HepG2 (cell line): ENCODE measurements around the gene GAPDH. TPM values are rescaled to one million over a fixed set of nuclear protein-coding genes. Genes with fewer than 3 reads are reported as not detected.
A peak's percentile ranks its signal among the peaks of the same experiment; 100 is the strongest.

ENCODE experiments used
- ATAC-seq: fragments of 200-7000 bp; cut with Tn5 transposase; 3 replicates; pipeline ENCODE4 v1.9.1; 2020; ENCODE audit warnings: mild to moderate bottlenecking, moderate library complexity
- BruUV-seq: library from RNA; stranded (reverse); fragments of 400-500 nt; replicated peaks from 2 replicates; lab custom pipeline; 2021; lab: Mats Ljungman, UMichigan
- CTCF ChIA-PET: fragments of 300-600 bp; formaldehyde crosslinking; extraction: SDS; loops from one replicate; lab custom pipeline; 2021; ENCODE audit warnings: low total read pairs, inconsistent platforms, low intra/inter-chr PET ratio; lab: Yijun Ruan, JAX
- POLR2A ChIA-PET: fragments of 350-600 bp; sonication (Branson Sonifier 250); formaldehyde crosslinking; loops from one replicate; lab custom pipeline; 2020; ENCODE audit warnings: antibody characterized with exemption, inconsistent platforms; lab: Yijun Ruan, JAX
- DNase-seq: peaks from one replicate; pipeline ENCODE4 v3.0.0-alpha.2; 2015; ENCODE audit warnings: low spot score
- FAIRE-seq: peaks from 3 replicates; lab custom pipeline; 2011; peaks lifted over from hg19 to GRCh38; lab: Jason Lieb, UNC
- H2AFZ ChIP-seq: one replicate; pipeline ENCODE4 v1.6.1; 2011; ENCODE audit warnings: low read length, inconsistent platforms
- H3K27ac ChIP-seq: fragments of 300-600 bp; 3 replicates; pipeline ENCODE4 v1.8.0; 2011; ENCODE audit warnings: mixed run types, mild to moderate bottlenecking, mixed read lengths, low read length, inconsistent platforms; ENCODE audit not compliant: insufficient read depth; ENCODE audit errors: extremely low read length
- H3K27me3 ChIP-seq, 2 experiments: fragments of 200-600 bp in 1 of 2; 2 replicates in 1 of 2; 3 replicates in 1 of 2; pipeline versions ENCODE4 v1.6.0 to v1.8.0; 2011; ENCODE audit warnings: low read length in 2 of 2, mild to moderate bottlenecking in 2 of 2, moderate library complexity in 2 of 2, inconsistent platforms in 1 of 2; ENCODE audit not compliant: insufficient read depth in 2 of 2, control insufficient read depth in 1 of 2
- H3K36me3 ChIP-seq, 2 experiments: fragments of 200-600 bp in 1 of 2; replicated peaks in 1 of 2; 2 replicates in 1 of 2; 3 replicates in 1 of 2; pipeline versions ENCODE4 v1.5.1 to v1.8.0; 2011; ENCODE audit warnings: low read length in 2 of 2, inconsistent platforms in 1 of 2; ENCODE audit not compliant: insufficient read depth in 2 of 2, control insufficient read depth in 1 of 2
- H3K4me1 ChIP-seq: 2 replicates; pipeline ENCODE4 v1.5.1; 2012; ENCODE audit warnings: low read length, inconsistent platforms; ENCODE audit not compliant: insufficient read depth
- H3K4me2 ChIP-seq: 2 replicates; pipeline ENCODE4 v1.6.0; 2011; ENCODE audit warnings: low read depth, low read length, inconsistent platforms
- H3K4me3 ChIP-seq, 3 experiments: fragments of 200-600 bp in 1 of 3; sonication (generic), shearing (Covaris generic) in 1 of 3; replicated peaks in 1 of 3; 2 replicates each; pipeline ENCODE4 v1.5.1; 2011 to 2016; ENCODE audit warnings: low read length in 3 of 3, inconsistent platforms in 2 of 3, low read depth in 2 of 3, mild to moderate bottlenecking in 2 of 3, control low read depth in 1 of 3, mixed read lengths in 1 of 3; ENCODE audit not compliant: insufficient read depth in 1 of 3
- H3K79me2 ChIP-seq: one replicate; pipeline ENCODE4 v1.6.1; 2011; ENCODE audit warnings: low read length, inconsistent platforms; ENCODE audit not compliant: insufficient read depth
- H3K9ac ChIP-seq: 2 replicates; pipeline ENCODE4 v1.6.0; 2011; ENCODE audit warnings: mild to moderate bottlenecking, low read depth, low read length, inconsistent platforms; ENCODE audit not compliant: insufficient read depth
- H3K9me3 ChIP-seq: 2 replicates; pipeline ENCODE4 v1.5.1; 2012; ENCODE audit warnings: mild to moderate bottlenecking, low read length
- H4K20me1 ChIP-seq: 2 replicates; pipeline ENCODE4 v1.6.0; 2011; ENCODE audit warnings: inconsistent platforms, mild to moderate bottlenecking, low read length, moderate library complexity; ENCODE audit not compliant: insufficient read depth
- AGO1 ChIP-seq: fragments of 200-400 bp; formaldehyde crosslinking; IDR thresholded peaks from 2 replicates; pipeline ENCODE4 v1.6.1; 2017; ENCODE audit warnings: mild to moderate bottlenecking, low read depth, low read length, moderate library complexity; ENCODE audit not compliant: poor library complexity, severe bottlenecking
- DNMT3B ChIP-seq: conservative IDR thresholded peaks from 2 replicates; pipeline ENCODE4 v1.6.1; 2016; ENCODE audit warnings: missing biosample characterization, control low read depth
- ETV5 ChIP-seq: IDR thresholded peaks from 2 replicates; pipeline ENCODE4 v1.6.1; 2018; ENCODE audit warnings: missing biosample characterization, missing genetic modification reagents, inconsistent platforms, borderline replicate concordance
- NFYB ChIP-seq: sonication (generic); formaldehyde crosslinking; IDR thresholded peaks from 2 replicates; pipeline ENCODE4 v1.4.0; 2020; ENCODE audit warnings: missing genetic modification reagents
- PBX2 ChIP-seq: IDR thresholded peaks from 2 replicates; pipeline ENCODE4 v1.6.1; 2016; ENCODE audit warnings: control low read depth
- PRMT3 ChIP-seq: sonication (generic); formaldehyde crosslinking; IDR thresholded peaks from 2 replicates; pipeline ENCODE4 v1.8.1; 2022; ENCODE audit warnings: low read depth, mild to moderate bottlenecking, moderate library complexity, missing genetic modification reagents, borderline replicate concordance
- RFX1 ChIP-seq: fragments of 450-650 bp; IDR thresholded peaks from 2 replicates; pipeline ENCODE4 v1.6.1; 2017
- TRIM22 ChIP-seq: fragments of 450-650 bp; IDR thresholded peaks from 2 replicates; pipeline ENCODE4 v1.6.1; 2017
- TSC22D2 ChIP-seq: sonication (generic); formaldehyde crosslinking; IDR thresholded peaks from 2 replicates; pipeline ENCODE4 v1.5.1; 2020; ENCODE audit warnings: missing genetic modification reagents, mild to moderate bottlenecking, borderline replicate concordance
- ZFYVE20 ChIP-seq: sonication (generic); formaldehyde crosslinking; IDR thresholded peaks from 2 replicates; pipeline ENCODE4 v1.8.0; 2023; ENCODE audit warnings: low read depth, mild to moderate bottlenecking, moderate library complexity, missing genetic modification reagents, borderline replicate concordance
- ZNF101 ChIP-seq: sonication (generic); formaldehyde crosslinking; IDR thresholded peaks from 2 replicates; pipeline ENCODE4 v1.4.0; 2020; ENCODE audit warnings: mild to moderate bottlenecking, low read depth, missing genetic modification reagents, borderline replicate concordance
- ZNF83 ChIP-seq: sonication (generic); formaldehyde crosslinking; IDR thresholded peaks from 2 replicates; pipeline ENCODE4 v1.4.0; 2020; ENCODE audit warnings: missing genetic modification reagents, mild to moderate bottlenecking, borderline replicate concordance
- ZSCAN12 ChIP-seq: sonication (generic); formaldehyde crosslinking; IDR thresholded peaks from 2 replicates; pipeline ENCODE4 v1.9.0; 2021; ENCODE audit warnings: mild to moderate bottlenecking, missing genetic modification reagents
- WGBS: methylation state at CpG from one replicate; pipeline ENCODE4 v1.1.6; 2017; ENCODE audit warnings: low lambda C conversion rate; 5-methylcytosine and 5-hydroxymethylcytosine counted together
- in situ Hi-C: cut with HindIII; loops from 2 replicates; pipeline ENCODE4 v1.10.0; 2017; ENCODE audit warnings: low pct_unique_long_range_greater_than_20kb; ENCODE audit not compliant: extremely low pct_ligation_motif_present
- intact Hi-C: fragments of 100-400 bp; cut with micrococcal nuclease; formaldehyde crosslinking; loops from one replicate; pipeline ENCODE4 v1.10.0; 2022; ENCODE audit not compliant: unreplicated experiment
- polyA plus RNA-seq, 8 experiments: library from polyadenylated mRNA; depleted of rRNA in 3 of 8; stranded (reverse) in 7 of 8; unstranded in 1 of 8; fragments of >200 nt; fragmentation: Illumina TruSeq in 4 of 8; extraction: Trizol in 4 of 8; gene quantifications; 2 replicates each; pipeline versions ENCODE4 v1.2.1 to v1.2.3, GENCODE V29; 2011 to 2016; ENCODE audit warnings: low read depth in 4 of 8, missing spikeins in 1 of 8, mixed read lengths in 1 of 8; ENCODE audit not compliant: insufficient read depth in 1 of 8
- total RNA-seq, 5 experiments: library from RNA; depleted of rRNA; stranded (reverse); fragments of >200 nt; fragmentation: Illumina TruSeq; extraction: Trizol; gene quantifications; 2 replicates each; pipeline ENCODE4 v1.2.3, GENCODE V29; 2016; ENCODE audit warnings: low read depth in 1 of 5
- TF ChIP-seq, protein P1 (sequence below): sonication (generic); formaldehyde crosslinking; IDR thresholded peaks from 2 replicates; pipeline ENCODE4 v1.4.0; 2020; ENCODE audit warnings: missing genetic modification reagents, borderline replicate concordance
- TF ChIP-seq, protein P2 (sequence below): IDR thresholded peaks from 2 replicates; pipeline ENCODE4 v1.6.1; 2016; ENCODE audit warnings: low read depth, control low read depth
- TF ChIP-seq, protein P3 (sequence below): sonication (generic); formaldehyde crosslinking; IDR thresholded peaks from 2 replicates; pipeline ENCODE4 v1.4.0; 2020; ENCODE audit warnings: low read depth, mild to moderate bottlenecking, missing genetic modification reagents

The GAPDH gene
- total and polyA plus RNA-seq, 2 of the 13 experiments (the other 11 are each of a cell fraction or from before 2014, with no cell fraction given): 3,038 to 12,722 TPM

DNA sequence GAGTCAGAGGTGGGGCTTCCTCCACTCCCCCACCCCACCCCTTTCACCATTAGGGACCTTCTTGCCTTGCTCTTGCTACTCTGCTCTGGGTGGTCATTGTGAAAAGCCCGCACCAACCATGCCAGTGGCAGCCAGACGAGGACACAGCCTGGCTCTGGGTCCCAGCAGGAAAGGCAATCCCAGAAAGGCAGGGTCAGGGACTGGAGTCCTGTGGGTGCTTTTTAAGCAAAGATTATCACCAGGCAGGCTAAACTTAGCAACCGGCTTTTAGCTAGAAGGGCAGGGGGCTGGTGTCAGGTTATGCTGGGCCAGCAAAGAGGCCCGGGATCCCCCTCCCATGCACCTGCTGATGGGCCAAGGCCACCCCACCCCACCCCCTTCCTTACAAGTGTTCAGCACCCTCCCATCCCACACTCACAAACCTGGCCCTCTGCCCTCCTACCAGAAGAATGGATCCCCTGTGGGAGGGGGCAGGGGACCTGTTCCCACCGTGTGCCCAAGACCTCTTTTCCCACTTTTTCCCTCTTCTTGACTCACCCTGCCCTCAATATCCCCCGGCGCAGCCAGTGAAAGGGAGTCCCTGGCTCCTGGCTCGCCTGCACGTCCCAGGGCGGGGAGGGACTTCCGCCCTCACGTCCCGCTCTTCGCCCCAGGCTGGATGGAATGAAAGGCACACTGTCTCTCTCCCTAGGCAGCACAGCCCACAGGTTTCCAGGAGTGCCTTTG is 1.2 kb upstream of the GAPDH start:
- FAIRE-seq (peak; percentile 58), DNase-seq (peak; percentile 84), ATAC-seq (peak; percentile 77)
- H3K9me3 ChIP-seq: no peaks in the 10 kb centered on the region
- ChIA-PET POLR2A (interaction anchor here (1.1 to 2.2 kb wide), 13 partner anchors 9 to 198 kb away, joined by 3 to 25 read pairs (median 7); partner anchors contain the start of genes COPS7A, LTBR, MRPL51 and NOP2), CTCF (no interaction called here)
- WGBS: under 1% methylated on average over 12 of the region's 14 CpGs
- no peak overlapping the region for H2AFZ ChIP-seq
- H3K9ac ChIP-seq: peak overlapping the region; percentile 96
- H3K4me3 ChIP-seq: peak overlapping the region; percentile 58 to 99 (median 60)
- BruUV-seq: no TSS peak
- peak overlapping the region; percentile 97 for H3K27ac ChIP-seq
- peaks cover 35% of the 10 kb centered on the region for H4K20me1 ChIP-seq
- H3K4me2 ChIP-seq: peak overlapping the region; percentile 96
- H3K4me1 ChIP-seq: peaks cover 48% of the 10 kb centered on the region
- no peaks in the 10 kb centered on the region; a peak in 1 of 5 replicates for H3K27me3 ChIP-seq
- intact Hi-C loops: loop anchor here (1.0 to 10.0 kb wide), 4 partner anchors 38 to 188 kb away; partner anchors contain the start of genes NCAPD2, TNFRSF1A and VAMP1
- peaks cover 14 to 61% of the 10 kb centered on the region in 2 experiments for H3K36me3 ChIP-seq
- in situ Hi-C loops: loop anchor here (10.0 kb wide), 1 partner anchor 108 kb away; no protein-coding TSS in a partner anchor
- peaks cover 33% of the 10 kb centered on the region for H3K79me2 ChIP-seq
- TF ChIP-seq, protein P1, sequence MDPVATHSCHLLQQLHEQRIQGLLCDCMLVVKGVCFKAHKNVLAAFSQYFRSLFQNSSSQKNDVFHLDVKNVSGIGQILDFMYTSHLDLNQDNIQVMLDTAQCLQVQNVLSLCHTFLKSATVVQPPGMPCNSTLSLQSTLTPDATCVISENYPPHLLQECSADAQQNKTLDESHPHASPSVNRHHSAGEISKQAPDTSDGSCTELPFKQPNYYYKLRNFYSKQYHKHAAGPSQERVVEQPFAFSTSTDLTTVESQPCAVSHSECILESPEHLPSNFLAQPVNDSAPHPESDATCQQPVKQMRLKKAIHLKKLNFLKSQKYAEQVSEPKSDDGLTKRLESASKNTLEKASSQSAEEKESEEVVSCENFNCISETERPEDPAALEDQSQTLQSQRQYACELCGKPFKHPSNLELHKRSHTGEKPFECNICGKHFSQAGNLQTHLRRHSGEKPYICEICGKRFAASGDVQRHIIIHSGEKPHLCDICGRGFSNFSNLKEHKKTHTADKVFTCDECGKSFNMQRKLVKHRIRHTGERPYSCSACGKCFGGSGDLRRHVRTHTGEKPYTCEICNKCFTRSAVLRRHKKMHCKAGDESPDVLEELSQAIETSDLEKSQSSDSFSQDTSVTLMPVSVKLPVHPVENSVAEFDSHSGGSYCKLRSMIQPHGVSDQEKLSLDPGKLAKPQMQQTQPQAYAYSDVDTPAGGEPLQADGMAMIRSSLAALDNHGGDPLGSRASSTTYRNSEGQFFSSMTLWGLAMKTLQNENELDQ (CRISPR knock-in tag): no peak
- TF ChIP-seq DNMT3B (CRISPR knock-in tag) (no peak), PRMT3 (no peak), TRIM22 (no peak), ZNF83 (CRISPR knock-in tag) (no peak), RFX1 (no peak; the same call in 1 of the 2 replicates), NFYB (CRISPR knock-in tag) (peak; percentile 42; the same call in 1 of the 2 replicates), TSC22D2 (CRISPR knock-in tag) (no peak), ETV5 (CRISPR knock-in tag) (peak; percentile 87), ZNF101 (no peak), ZSCAN12 (no peak), ZFYVE20 (no peak), PBX2 (CRISPR knock-in tag) (no peak), AGO1 (peak; percentile 82)
- TF ChIP-seq, protein P2, sequence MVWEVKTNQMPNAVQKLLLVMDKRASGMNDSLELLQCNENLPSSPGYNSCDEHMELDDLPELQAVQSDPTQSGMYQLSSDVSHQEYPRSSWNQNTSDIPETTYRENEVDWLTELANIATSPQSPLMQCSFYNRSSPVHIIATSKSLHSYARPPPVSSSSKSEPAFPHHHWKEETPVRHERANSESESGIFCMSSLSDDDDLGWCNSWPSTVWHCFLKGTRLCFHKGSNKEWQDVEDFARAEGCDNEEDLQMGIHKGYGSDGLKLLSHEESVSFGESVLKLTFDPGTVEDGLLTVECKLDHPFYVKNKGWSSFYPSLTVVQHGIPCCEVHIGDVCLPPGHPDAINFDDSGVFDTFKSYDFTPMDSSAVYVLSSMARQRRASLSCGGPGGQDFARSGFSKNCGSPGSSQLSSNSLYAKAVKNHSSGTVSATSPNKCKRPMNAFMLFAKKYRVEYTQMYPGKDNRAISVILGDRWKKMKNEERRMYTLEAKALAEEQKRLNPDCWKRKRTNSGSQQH: no peak; the same call in 1 of the 2 replicates
- TF ChIP-seq, protein P3, sequence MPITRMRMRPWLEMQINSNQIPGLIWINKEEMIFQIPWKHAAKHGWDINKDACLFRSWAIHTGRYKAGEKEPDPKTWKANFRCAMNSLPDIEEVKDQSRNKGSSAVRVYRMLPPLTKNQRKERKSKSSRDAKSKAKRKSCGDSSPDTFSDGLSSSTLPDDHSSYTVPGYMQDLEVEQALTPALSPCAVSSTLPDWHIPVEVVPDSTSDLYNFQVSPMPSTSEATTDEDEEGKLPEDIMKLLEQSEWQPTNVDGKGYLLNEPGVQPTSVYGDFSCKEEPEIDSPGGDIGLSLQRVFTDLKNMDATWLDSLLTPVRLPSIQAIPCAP (CRISPR knock-in tag): no peak; the same call in 1 of the 2 replicates
